ENCODE results near the gene HLCS.

Gene HLCS

DNA sequence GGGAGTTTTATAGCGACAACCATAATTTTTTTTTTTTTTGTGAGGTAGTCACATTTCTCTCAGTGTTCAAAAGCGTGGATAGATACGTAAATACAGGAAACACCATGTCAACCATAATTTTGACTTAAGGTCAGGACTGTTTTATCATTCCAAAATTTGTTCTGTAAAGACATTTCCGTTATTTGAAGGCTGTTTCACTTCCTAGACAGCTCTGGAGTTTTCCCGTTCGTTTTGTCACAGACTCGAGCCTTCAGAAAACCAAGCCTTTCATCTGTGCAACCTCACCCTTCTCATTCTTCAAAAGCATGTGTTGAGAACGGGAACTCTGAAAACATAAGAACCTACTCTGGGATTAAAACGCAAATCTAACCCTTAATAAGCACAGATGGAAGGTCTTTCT is 249.6 kb downstream of the HLCS start:
- no peak for DNase-seq

DNA sequence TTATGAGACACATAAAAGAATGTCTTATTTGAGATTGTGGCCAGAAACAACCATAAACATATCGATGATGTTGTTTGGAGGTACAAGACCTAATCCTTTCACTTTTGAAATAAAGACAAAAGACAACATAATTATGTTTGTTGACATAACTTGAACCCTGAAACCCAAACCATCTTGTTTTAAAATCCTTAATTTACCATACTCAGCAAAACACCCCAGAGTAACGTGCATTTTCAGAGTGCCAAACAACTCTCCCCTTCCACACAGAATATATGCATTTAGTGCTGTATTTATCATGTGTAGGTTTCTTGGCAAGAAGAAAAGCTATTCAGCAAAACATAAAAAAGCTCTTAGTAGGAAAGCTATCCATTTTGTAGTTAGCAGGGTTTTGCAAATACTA is 250.1 kb downstream of the HLCS start:
- DNase-seq = no peak

- no peak for DNase-seq
These were observed 252.7 kb downstream of the HLCS start for GRCh38 chr21:36713746-36714145.

DNA sequence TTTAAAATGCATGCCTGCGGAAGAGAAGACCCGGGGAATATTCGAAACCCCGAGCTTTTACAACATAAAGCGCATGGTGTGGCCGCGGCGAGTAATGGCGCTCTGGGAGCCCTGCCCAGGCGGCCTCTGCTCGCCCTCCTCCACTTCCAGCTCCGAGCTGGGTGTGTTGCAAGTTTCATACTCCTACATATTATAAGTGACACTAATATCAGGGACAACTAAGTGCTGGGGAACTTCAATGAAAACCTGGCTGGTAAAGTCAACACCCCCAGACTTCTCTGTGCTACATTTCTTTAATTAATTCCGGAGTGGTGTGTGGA is 255.8 kb downstream of the HLCS start:
- no peak for DNase-seq

GRCh38 chr21:36709868-36710728 is 256.4 kb downstream of the HLCS start:
- DNase-seq = no peak

GRCh38 chr21:36709030-36709867 is 257.2 kb downstream of the HLCS start:
- DNase-seq = no peak

DNA sequence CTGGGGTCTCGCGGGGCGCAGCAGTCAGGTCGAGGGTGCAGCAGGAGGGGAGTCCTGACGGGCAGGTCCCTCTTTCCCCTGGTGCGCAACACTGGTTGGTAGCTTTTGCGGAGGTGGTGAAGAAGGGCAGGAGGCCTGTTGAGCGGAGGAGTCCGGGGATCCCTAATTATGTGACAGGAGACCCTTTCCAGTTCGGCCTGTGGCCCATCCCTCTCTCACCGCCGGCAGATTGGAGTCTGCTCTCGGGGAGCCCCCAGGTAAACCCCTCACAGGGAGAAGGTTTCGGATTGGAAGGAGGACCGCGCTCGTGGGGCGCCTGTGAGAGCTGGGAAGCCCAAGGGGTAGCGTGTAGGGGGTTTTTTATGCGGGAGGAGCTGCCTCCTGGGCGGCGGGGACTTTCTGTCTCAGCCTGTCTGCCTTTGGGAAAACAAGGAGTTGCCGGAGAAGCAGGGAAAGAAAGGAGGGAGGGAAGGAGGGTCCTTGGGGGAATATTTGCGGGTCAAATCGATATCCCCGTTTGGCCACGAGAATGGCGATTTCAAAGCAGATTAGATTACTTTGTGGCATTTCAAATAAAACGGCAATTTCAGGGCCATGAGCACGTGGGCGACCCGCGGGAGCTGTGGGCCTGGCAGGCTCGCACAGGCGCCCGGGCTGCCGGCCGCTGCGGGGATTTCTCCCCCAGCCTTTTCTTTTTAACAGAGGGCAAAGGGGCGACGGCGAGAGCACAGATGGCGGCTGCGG is 258.0 kb downstream of the HLCS start:
- DNase-seq = no peak

- DNase-seq = no peak
These were observed 258.6 kb downstream of the HLCS start for GRCh38 chr21:36707763-36708285.

- DNase-seq = no peak
These were observed 259.3 kb downstream of the HLCS start for GRCh38 chr21:36706951-36707762.

DNA sequence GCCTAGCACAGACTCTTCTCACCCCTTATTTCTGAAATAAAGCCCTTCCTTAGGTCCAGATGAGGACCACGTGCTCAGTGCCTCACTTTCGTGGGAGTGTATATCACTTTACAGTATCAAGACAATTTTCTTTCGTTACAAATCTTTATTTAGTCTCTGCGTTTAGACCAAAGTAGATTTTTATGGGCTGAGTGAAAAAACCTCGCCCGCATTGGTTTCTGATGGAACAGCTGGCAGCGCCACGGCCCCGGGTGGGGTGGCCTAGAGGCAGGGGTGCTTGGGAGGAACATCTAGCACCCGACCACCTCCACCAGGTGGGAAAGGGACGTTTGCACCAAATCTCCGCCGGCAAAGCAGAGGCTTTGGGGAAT is 260.0 kb downstream of the HLCS start:
- no peak for DNase-seq

- no peak for DNase-seq
These were observed 260.6 kb downstream of the HLCS start for GRCh38 chr21:36705679-36706481.

- no peak for DNase-seq
These were observed 261.4 kb downstream of the HLCS start for GRCh38 chr21:36704958-36705678.

DNA sequence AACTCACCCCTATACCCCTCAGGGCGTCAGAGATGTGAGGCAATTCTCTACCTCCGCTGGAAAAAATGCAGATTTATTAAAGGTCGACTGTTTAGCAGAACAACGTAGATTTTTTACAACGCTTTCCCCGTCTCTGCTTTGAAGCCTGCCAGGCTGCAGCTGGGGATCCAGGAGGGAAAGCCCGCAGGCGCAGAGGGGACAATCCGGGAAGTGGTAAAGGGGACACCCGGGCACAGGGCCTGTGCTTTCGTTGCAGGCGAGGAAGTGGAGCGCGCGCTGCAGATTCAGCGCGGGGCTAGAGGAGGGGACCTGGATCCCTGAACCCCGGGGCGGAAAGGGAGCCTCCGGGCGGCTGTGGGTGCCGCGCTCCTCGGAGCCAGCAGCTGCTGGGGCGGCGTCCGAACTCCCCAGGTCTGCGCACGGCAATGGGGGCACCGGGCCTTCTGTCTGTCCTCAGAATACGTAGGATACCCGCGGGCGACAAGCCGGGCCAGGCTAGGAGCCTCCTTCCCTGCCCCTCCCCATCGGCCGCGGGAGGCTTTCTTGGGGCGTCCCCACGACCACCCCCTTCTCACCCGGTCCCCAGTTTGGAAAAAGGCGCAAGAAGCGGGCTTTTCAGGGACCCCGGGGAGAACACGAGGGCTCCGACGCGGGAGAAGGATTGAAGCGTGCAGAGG is 262.1 kb downstream of the HLCS start:
- DNase-seq = no peak

DNA sequence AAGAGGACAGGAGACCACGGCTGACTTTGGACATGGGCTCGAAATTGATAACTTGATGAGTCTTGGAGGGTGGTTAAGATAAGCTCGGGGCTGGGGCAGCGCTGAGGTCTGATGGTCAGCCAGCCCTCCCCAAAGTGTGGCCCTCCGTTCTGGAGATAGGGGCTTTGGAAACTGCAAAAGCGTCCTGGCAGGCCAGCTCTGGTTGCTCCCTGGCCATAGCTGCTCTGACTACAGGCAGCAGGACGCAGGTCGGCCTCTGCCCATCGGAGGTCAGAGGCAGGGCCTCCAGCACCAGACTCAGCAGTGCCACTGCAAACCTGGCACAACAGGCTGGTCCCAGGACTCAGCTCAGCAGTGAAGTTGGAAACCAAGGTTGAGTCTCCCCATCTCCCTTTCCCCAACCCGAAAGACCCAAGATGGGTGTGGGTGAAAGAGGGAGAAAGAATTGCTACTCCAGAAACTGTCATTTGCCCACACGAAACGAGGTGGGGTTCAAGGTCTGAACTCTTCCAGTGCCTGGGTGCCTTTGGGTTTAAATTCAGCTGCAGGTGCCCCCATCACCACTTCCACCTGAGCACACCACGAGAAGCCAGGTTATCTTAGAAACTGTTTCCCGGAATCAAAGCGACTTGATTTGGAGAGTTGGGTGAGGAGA is 262.7 kb downstream of the HLCS start:
- no peak for DNase-seq

GRCh38 chr21:36703123-36703522 is 263.3 kb downstream of the HLCS start:
- no peak for DNase-seq

GRCh38 chr21:36702622-36702968 is 263.9 kb downstream of the HLCS start:
- no peak for DNase-seq

- no peak for DNase-seq
These were observed 264.5 kb downstream of the HLCS start for GRCh38 chr21:36701756-36702621.

DNA sequence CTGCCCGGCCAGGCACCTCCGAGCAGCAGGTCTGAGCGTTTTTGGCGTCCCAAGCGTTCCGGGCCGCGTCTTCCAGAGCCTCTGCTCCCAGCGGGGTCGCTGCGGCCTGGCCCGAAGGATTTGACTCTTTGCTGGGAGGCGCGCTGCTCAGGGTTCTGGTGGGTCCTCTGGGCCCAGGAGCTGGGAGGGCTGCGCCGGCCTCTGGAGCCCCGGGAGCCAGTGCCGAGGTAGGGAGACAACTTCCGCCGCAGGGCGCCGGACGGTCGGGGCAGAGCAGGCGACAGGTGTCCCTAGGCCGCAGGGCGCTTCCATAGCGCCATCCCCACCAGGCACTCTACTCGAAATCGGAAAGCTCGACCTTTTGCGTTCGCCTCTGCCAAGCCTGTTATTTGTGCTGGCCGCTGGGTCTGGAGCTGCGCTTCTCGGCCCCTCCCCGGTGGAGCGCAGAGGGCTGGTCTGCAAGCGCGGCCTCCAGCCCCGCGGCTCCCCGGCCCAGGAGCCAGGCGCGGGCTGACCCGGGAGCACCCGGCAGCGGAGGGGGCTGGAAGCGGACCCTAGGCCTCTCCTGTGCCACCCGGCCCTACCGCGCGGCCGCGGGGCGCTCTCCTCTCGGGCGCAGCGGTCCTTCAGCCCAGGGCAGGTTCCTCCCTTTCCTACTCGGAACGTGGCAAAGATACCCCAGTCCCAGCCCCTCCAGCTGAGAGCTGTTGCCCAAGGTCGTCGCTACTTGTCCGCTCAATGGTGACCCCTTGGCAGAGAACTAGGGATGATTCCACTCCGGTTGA is 265.3 kb downstream of the HLCS start:
- DNase-seq = no peak
